ENCODE data around the gene SYPL2.

Gene SYPL2

GRCh38 chr1:109457819-109458218, 8.5 kb upstream of the SYPL2 start:
- no peak for TF ChIP-seq ZBTB7A (IDR thresholded peaks at IDR 0.05; ENCODE audit: low read depth)
- TF ChIP-seq, protein P1, sequence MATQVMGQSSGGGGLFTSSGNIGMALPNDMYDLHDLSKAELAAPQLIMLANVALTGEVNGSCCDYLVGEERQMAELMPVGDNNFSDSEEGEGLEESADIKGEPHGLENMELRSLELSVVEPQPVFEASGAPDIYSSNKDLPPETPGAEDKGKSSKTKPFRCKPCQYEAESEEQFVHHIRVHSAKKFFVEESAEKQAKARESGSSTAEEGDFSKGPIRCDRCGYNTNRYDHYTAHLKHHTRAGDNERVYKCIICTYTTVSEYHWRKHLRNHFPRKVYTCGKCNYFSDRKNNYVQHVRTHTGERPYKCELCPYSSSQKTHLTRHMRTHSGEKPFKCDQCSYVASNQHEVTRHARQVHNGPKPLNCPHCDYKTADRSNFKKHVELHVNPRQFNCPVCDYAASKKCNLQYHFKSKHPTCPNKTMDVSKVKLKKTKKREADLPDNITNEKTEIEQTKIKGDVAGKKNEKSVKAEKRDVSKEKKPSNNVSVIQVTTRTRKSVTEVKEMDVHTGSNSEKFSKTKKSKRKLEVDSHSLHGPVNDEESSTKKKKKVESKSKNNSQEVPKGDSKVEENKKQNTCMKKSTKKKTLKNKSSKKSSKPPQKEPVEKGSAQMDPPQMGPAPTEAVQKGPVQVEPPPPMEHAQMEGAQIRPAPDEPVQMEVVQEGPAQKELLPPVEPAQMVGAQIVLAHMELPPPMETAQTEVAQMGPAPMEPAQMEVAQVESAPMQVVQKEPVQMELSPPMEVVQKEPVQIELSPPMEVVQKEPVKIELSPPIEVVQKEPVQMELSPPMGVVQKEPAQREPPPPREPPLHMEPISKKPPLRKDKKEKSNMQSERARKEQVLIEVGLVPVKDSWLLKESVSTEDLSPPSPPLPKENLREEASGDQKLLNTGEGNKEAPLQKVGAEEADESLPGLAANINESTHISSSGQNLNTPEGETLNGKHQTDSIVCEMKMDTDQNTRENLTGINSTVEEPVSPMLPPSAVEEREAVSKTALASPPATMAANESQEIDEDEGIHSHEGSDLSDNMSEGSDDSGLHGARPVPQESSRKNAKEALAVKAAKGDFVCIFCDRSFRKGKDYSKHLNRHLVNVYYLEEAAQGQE (IDR thresholded peaks at IDR 0.05; ENCODE audit: low read depth): no peak
- TF ChIP-seq RAD21 (IDR thresholded peaks at IDR 0.05; ENCODE audit: low read depth): no peak
- no peak for TF ChIP-seq YY1 (IDR thresholded peaks at IDR 0.05; ENCODE audit: low read depth)
- no peak for TF ChIP-seq EGR1 (IDR thresholded peaks at IDR 0.05)
- no peak for TF ChIP-seq EP300 (IDR thresholded peaks at IDR 0.05; ENCODE audit: borderline replicate concordance)
- TF ChIP-seq CEBPB (IDR thresholded peaks at IDR 0.05): no peak
- no peak for TF ChIP-seq CREB1 (IDR thresholded peaks at IDR 0.05; ENCODE audit: low read depth)
- TF ChIP-seq NFIC (IDR thresholded peaks at IDR 0.05): no peak
- no peak for TF ChIP-seq TCF12 (IDR thresholded peaks at IDR 0.05; ENCODE audit: low read depth)
- no peak for TF ChIP-seq TAF1 (IDR thresholded peaks at IDR 0.05; ENCODE audit: low read depth)
- TF ChIP-seq, protein P2, sequence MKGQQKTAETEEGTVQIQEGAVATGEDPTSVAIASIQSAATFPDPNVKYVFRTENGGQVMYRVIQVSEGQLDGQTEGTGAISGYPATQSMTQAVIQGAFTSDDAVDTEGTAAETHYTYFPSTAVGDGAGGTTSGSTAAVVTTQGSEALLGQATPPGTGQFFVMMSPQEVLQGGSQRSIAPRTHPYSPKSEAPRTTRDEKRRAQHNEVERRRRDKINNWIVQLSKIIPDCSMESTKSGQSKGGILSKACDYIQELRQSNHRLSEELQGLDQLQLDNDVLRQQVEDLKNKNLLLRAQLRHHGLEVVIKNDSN (IDR thresholded peaks at IDR 0.05): no peak
- no peak for TF ChIP-seq MAX (IDR thresholded peaks at IDR 0.05)
- no peak for TF ChIP-seq FOXM1 (IDR thresholded peaks at IDR 0.05; ENCODE audit: borderline replicate concordance, low read depth)
- TF ChIP-seq TEAD4 (IDR thresholded peaks at IDR 0.05): no peak

DNA sequence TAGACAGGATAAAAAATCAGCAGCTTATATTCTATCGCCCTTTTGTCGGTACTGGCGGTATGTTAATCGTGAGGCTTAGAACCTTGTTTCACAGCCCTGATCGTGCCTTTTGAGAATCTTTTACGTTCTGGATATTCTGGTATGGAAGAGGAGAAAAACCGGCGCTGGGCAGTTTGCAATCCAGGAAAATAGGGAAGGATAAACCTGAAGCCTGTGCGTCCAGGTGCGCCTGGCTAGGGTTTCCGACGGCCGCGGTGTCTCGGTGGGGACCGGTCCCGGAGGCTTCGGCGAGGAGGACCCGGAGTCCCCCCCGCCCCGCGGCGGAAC, 258 bp upstream of the SYPL2 start:
- no peak for TF ChIP-seq EP300 (IDR thresholded peaks at IDR 0.05; ENCODE audit: borderline replicate concordance)

DNA sequence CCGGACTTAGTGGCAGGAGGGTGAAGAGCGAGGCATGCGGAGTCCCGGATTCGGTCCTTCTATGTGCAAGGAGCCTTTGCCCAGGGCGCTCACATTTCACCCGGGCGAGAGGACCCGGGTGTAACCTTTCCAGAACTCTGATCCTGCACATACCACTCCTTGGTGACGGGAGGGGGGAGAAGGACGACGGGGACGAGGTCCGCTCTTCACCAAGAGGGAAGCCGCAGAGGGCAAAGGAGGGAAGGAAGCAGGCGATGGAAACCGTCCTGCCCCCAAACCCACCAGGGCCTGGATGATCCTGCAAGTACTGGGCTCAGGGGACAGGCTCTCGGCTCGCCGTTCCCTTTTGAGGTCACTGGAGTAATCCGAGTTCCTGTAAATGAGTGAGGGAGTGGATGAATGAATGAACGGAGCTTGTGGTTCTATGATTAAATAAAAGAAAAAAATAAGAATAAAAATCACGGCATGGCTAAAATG, 993 bp downstream of the SYPL2 start:
- no peak for TF ChIP-seq TCF12 (IDR thresholded peaks at IDR 0.05; ENCODE audit: low read depth)
- TF ChIP-seq RAD21 (IDR thresholded peaks at IDR 0.05; ENCODE audit: low read depth): no peak
- TF ChIP-seq, protein P1 (IDR thresholded peaks at IDR 0.05; ENCODE audit: low read depth): no peak
- TF ChIP-seq EP300 (IDR thresholded peaks at IDR 0.05; ENCODE audit: borderline replicate concordance): no peak
- TF ChIP-seq ZBTB7A (IDR thresholded peaks at IDR 0.05; ENCODE audit: low read depth): no peak
- no peak for TF ChIP-seq CREB1 (IDR thresholded peaks at IDR 0.05; ENCODE audit: low read depth)
- no peak for TF ChIP-seq TEAD4 (IDR thresholded peaks at IDR 0.05)
- TF ChIP-seq FOXM1 (IDR thresholded peaks at IDR 0.05; ENCODE audit: borderline replicate concordance, low read depth): no peak
- TF ChIP-seq, protein P2 (IDR thresholded peaks at IDR 0.05): no peak

DNA sequence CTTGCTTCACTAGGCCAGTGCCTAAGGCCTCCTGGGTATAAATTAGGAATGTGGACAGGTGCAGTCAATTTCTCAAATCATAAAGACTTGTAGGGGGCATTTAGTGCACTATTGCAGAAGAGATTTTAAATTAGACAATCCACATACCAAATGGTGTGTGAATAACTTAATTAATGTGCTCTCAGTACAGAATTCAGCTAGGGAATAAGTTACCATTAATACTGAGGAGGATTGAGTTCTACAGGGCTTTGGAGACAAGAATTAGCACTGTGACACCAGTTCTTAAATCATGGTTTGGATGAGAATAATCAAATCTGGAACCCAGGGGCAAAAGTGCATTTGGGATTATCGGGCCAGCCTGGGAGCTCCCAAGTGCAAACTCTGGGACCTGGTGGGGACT, 1.7 kb downstream of the SYPL2 start:
- TF ChIP-seq CEBPB (IDR thresholded peaks at IDR 0.05) (no peak), MAX (IDR thresholded peaks at IDR 0.05) (no peak), TEAD4 (IDR thresholded peaks at IDR 0.05) (no peak), CREB1 (IDR thresholded peaks at IDR 0.05; ENCODE audit: low read depth) (no peak), YY1 (IDR thresholded peaks at IDR 0.05; ENCODE audit: low read depth) (no peak), NFIC (IDR thresholded peaks at IDR 0.05) (no peak), EGR1 (IDR thresholded peaks at IDR 0.05) (no peak), EP300 (IDR thresholded peaks at IDR 0.05; ENCODE audit: borderline replicate concordance) (no peak), TAF1 (IDR thresholded peaks at IDR 0.05; ENCODE audit: low read depth) (no peak), FOXM1 (IDR thresholded peaks at IDR 0.05; ENCODE audit: borderline replicate concordance, low read depth) (no peak), ZBTB7A (IDR thresholded peaks at IDR 0.05; ENCODE audit: low read depth) (no peak), RAD21 (IDR thresholded peaks at IDR 0.05; ENCODE audit: low read depth) (no peak)
- TF ChIP-seq, protein P1 (IDR thresholded peaks at IDR 0.05; ENCODE audit: low read depth): no peak

DNA sequence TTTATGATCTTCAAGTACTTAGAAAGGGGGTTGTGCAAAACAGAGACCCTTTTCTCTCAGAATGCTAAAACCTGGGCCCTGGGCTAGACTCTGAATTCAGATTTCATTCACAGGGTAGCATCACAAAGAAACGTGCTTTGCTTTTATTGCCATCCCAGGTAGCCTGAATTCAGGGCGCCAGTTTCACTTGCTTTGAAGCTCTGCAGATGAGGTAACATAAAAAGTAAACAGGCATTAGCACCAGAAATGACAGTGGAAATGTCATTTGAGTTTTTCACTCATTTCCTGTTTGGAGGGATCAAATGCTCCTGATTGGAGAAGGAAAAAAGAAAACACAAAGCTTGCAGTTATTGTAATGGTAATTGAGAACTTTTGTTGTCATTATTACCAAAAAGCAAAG, 2.6 kb downstream of the SYPL2 start:
- TF ChIP-seq NFIC (IDR thresholded peaks at IDR 0.05) (no peak), FOXM1 (IDR thresholded peaks at IDR 0.05; ENCODE audit: borderline replicate concordance, low read depth) (no peak), MAX (IDR thresholded peaks at IDR 0.05) (no peak), RAD21 (IDR thresholded peaks at IDR 0.05; ENCODE audit: low read depth) (no peak), ZBTB7A (IDR thresholded peaks at IDR 0.05; ENCODE audit: low read depth) (no peak), YY1 (IDR thresholded peaks at IDR 0.05; ENCODE audit: low read depth) (no peak), CREB1 (IDR thresholded peaks at IDR 0.05; ENCODE audit: low read depth) (no peak), TEAD4 (IDR thresholded peaks at IDR 0.05) (no peak), EGR1 (IDR thresholded peaks at IDR 0.05) (no peak), TCF12 (IDR thresholded peaks at IDR 0.05; ENCODE audit: low read depth) (no peak), EP300 (IDR thresholded peaks at IDR 0.05; ENCODE audit: borderline replicate concordance) (no peak), CEBPB (IDR thresholded peaks at IDR 0.05) (no peak), TAF1 (IDR thresholded peaks at IDR 0.05; ENCODE audit: low read depth) (no peak)
- TF ChIP-seq, protein P2 (IDR thresholded peaks at IDR 0.05): no peak
- TF ChIP-seq, protein P1 (IDR thresholded peaks at IDR 0.05; ENCODE audit: low read depth): no peak
